Fibroblast of mammary gland (primary cell): ENCODE data around the gene CCL4L2.
"Not testable (repeated sequence)": the region's sequence is repeated elsewhere in the genome, so short reads cannot be mapped to it uniquely, and the experiment has no call there.

Experiments
- DNase-seq: peaks from one replicate; pipeline ENCODE4 v3.0.0-alpha.2; 2010; ENCODE audit warnings: low read depth
- H3K4me3 ChIP-seq: 2 replicates; pipeline ENCODE4 v1.5.1; 2011; ENCODE audit warnings: low read depth, mild to moderate bottlenecking, low read length, moderate library complexity; ENCODE audit not compliant: control insufficient read depth
- TF ChIP-seq, protein P1 (sequence below): conservative IDR thresholded peaks from 2 replicates; pipeline ENCODE4 v1.5.1; 2011; ENCODE audit warnings: low read depth, low read length, inconsistent platforms; ENCODE audit not compliant: control insufficient read depth, insufficient read depth

CCL4L2 gene

DNA sequence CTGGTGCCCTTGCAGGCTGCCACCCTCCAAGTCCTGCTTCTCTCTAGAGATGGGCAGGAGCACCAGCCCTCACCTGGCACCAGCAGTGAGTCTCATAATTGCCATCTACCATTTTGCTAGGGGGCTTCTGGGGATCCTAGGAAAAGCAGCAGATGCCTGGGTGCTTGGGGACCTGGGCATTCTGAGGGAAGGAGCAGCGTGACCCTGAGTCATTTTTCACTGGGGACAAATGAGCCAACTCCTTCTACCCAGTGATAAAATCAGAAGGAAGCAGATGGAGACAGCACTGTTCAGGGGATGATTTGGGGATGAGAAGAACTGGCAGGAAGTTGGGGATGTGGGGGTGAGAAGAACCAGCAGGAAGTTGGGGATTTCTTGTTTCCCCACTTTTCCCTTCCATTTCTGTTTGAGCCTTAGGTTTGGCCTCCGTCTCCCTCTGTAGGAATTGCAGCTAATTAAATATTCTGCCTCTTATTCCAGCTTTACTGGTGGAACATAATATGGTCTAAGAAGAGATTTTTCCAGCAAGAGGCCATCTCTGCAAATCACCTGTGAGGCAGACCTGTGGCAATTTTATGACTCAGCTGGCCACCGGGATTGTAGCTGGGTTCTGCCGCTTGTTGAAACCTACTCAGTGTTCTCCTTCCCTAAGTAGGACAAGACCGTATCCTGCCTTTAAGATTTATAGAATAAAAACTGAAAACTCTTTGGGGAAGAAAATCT lies 22.8 kb upstream of the CCL4L2 start:
- H3K4me3 ChIP-seq, DNase-seq: not testable (repeated sequence)

DNA sequence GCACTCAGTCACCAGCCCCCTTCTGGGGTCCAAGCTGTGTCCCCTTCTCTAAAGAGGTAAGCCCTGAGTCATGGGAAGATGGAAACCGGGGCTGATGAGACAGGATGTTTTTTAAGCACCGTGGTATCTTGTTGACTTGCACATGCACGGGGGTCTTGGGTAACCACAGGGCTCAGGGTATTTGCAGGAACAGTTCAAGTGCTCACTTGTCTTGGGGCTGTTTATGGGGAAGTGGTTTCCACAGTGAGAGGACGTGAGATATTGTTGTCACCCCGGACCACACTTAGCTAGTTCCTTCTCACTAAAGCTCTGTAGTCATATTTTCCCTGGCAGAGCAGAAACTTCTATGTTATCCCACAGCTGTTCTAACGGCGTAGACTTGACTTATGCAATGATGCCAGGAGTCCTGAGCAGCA lies 22.0 kb upstream of the CCL4L2 start:
- DNase-seq: no peak
- H3K4me3 ChIP-seq: no peak overlapping the region
- TF ChIP-seq, protein P1, sequence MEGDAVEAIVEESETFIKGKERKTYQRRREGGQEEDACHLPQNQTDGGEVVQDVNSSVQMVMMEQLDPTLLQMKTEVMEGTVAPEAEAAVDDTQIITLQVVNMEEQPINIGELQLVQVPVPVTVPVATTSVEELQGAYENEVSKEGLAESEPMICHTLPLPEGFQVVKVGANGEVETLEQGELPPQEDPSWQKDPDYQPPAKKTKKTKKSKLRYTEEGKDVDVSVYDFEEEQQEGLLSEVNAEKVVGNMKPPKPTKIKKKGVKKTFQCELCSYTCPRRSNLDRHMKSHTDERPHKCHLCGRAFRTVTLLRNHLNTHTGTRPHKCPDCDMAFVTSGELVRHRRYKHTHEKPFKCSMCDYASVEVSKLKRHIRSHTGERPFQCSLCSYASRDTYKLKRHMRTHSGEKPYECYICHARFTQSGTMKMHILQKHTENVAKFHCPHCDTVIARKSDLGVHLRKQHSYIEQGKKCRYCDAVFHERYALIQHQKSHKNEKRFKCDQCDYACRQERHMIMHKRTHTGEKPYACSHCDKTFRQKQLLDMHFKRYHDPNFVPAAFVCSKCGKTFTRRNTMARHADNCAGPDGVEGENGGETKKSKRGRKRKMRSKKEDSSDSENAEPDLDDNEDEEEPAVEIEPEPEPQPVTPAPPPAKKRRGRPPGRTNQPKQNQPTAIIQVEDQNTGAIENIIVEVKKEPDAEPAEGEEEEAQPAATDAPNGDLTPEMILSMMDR: no peak

DNA sequence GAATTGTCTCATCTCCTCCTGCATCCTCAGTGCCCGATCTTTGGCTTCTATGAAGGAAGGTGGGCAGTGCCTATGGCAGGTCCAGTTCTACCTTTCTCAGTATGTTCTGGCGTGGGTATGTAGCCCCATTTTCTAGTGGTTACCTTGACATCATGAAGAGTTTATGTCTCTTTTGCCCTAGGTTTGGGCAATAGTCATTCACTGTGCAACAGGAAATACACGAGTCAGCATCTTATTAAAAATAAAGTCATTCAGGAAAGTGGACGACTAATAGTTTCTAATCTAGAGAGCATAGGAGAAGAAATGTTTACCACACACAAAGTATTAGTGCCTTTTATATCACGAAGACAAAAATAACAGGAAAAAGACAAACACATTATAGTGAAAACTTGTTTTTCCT lies 20.9 kb upstream of the CCL4L2 start:
- DNase-seq, H3K4me3 ChIP-seq: not testable (repeated sequence)

DNA sequence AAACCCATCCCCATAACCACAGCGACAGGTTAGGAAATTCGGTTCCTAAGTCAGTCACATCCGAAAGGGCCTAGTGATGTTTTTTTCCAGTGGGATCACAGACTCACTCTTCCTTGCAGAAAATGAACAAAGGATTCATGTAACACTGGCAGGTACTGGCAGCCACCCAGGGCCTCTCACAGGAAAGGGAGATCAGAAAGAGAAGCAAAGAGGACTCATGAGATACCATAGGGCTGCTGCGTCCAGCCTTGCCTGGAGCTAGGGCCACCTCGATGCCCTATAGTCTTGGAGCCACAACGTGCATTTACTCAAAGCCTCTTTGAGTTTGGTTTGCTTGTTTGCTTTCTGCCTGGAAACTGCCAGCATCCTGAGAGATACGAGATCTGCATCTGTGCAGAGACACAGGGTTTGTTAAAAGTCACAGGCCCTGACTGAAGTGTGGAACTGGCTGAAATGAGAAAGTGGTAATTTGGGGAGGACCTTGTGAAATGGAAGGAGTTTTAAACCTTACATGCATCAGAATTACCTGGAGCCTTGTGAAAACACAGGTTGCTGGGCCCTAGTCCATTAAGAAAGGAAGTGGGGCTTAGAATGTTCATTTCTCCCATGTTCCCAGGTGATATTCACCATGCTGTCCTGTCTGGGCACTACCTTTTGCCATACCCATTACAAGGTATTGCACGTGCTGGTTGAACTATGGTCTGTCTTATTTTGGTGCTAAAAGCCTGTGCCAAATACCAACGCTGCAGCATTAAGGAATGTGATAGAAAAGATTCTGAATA lies 20.1 kb upstream of the CCL4L2 start:
- DNase-seq, H3K4me3 ChIP-seq: not testable (repeated sequence)

DNA sequence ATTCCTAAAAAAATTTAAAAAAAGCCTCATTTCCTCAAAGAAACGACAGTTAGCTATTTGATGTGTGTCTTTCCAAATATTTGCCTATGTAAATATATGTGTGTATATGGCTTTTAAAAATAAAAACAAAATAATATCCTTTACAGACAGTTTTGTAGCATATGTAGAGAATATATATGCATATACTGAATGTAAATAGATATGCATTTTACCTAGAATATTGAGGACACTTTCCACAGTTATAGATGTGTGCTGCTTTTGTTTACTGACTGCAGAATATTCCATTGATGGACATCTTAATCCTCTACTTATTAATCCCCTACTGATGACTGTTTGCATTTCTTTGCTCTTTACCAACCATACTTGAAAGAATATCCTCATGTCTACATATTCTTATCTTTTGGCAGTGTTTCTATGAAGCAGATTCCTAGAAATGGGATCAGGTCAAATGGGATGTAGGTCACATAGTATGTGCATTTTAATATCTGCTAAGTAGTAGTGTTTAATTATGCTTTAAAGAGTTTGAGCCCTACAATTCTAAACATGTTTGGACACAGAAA lies 17.6 kb upstream of the CCL4L2 start:
- TF ChIP-seq, protein P1: no peak
- no peak for DNase-seq
- H3K4me3 ChIP-seq: no peak overlapping the region

DNA sequence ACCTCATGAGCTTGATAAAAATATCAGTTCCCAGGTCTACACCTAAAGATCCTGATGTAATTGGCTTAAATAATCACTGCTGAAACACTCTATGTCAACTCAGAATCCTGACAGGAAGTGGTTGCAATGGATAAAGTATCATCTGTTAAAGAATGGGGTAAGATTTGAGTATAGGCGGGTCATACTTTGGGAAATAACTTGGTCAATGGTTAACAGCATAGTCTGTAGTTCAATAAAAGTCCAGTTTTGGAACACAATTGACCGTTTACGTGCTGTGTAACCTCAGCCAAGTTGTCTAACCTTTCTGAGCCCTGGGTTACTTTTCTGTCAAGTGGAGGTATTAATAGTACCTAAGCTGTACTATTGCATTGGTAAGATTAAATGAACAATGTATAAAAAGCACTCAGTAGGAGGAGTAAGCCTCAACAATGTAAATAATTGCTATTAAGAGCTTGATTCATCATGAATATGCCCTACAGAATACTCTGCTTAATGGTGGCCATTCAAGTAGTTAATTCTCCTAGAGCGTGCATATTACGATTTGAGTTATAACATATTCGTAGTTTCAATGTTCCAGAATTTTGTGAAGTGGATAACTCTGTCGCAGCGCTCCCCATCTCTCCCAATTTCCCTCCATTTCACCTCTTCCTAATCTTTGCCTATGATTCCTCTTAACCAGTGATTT lies 16.6 kb upstream of the CCL4L2 start:
- not testable (repeated sequence) for H3K4me3 ChIP-seq, DNase-seq

DNA sequence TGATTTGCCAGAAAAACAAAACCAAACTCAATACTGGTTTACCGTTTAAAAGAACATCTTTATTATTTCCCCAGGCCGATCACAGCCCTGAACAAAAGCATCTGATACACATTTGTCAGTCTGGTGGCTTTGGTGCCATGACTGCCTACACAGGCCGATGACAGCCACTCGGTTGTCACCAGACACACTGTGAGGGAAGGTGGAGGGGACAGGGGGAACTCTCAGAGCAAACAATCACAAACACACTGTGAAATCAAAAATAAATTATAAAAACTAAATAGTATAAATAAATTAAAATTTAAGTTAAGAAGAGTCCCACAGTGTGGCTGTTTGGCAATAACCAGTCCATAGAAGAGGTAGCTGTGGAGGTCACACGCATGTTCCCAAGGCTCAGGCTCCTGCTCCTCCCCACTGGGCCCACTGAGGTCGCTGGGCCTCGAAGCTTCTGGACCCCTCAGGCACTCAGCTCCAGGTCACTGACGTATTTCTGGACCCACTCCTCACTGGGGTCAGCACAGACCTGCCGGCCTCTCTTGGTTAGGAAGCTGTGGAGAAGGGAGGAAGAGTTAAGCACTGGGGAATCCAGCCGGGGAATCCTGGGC lies 15.9 kb upstream of the CCL4L2 start:
- H3K4me3 ChIP-seq, DNase-seq: not testable (repeated sequence)

DNA sequence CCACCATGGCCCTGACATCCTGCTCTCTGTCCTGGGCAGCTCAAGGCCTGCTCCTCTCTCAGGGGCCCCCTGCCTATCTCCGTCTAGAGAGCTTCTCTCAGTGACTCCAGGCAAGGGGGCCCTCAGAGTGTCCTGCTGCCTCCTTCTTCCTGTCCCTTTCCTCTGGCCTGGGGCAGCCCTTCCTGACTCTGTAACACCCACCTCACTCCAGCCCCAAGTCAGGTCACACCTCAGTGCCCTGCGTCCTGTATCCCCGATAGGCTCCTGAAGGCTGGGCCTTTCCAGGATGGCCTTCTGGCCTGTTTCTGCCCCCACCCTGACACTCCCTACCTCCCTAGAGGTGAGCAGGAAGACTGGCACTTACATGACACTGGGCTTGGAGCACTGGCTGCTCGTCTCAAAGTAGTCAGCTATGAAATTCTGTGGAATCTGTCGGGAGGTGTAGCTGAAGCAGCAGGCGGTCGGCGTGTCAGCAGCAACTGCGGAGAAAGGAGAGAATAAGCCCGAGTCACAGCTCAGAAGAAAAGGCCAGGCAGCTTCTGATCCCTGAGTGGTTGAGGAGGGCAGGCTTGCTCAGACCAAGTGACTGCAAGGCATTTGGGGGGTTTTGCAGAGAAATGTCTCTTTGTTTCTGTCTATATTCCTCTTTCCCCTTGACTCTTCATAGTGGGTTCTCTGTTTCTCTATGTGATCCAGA lies 15.3 kb upstream of the CCL4L2 start:
- TF ChIP-seq, protein P1: no peak
- DNase-seq: no peak
- H3K4me3 ChIP-seq: no peak overlapping the region

DNA sequence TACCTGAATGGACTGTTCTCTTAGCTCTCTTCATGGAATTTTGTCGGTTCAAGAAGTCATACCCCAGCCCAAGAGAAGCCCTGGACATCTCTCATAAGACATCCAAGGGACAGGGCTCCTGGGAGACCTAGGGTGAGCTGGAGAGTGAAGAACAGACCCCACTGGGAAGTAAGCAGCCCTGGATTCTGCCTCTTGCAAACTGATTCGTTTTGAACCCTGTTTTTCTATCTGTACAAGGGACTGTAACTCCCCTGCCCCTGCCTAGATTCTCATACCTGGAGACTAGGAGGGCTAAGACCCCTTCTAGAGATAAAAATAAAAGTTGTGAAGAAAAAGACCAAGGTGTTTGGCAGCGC lies 14.8 kb upstream of the CCL4L2 start:
- no peak overlapping the region for H3K4me3 ChIP-seq
- no peak for DNase-seq
- TF ChIP-seq, protein P1: no peak
